Measurements from ENCODE around the gene CFAP46.

CFAP46 gene

GRCh38 chr10:132980426-132981172, 38.2 kb upstream of the CFAP46 start:
- DNase-seq (ENCODE audit: extremely low read depth in 1 of 2, low read depth in 1 of 2): no peak

- DNase-seq (ENCODE audit: extremely low read depth in 1 of 2, low read depth in 1 of 2): no peak
These were observed 37.4 kb upstream of the CFAP46 start for GRCh38 chr10:132979491-132980425.

GRCh38 chr10:132978542-132978941, 36.2 kb upstream of the CFAP46 start:
- DNase-seq (ENCODE audit: extremely low read depth in 1 of 2, low read depth in 1 of 2): no peak

- DNase-seq (ENCODE audit: extremely low read depth in 1 of 2, low read depth in 1 of 2): no peak
These were observed 35.4 kb upstream of the CFAP46 start for GRCh38 chr10:132977807-132978206.

- no peak for DNase-seq (ENCODE audit: extremely low read depth in 1 of 2, low read depth in 1 of 2)
These were observed 34.7 kb upstream of the CFAP46 start for GRCh38 chr10:132977076-132977475.

- DNase-seq (ENCODE audit: extremely low read depth in 1 of 2, low read depth in 1 of 2): no peak
These were observed 33.7 kb upstream of the CFAP46 start for GRCh38 chr10:132975831-132976682.

GRCh38 chr10:132974886-132975830, 32.8 kb upstream of the CFAP46 start:
- DNase-seq (ENCODE audit: extremely low read depth in 1 of 2, low read depth in 1 of 2): no peak

GRCh38 chr10:132974249-132974796, 32.0 kb upstream of the CFAP46 start:
- no peak for DNase-seq (ENCODE audit: extremely low read depth in 1 of 2, low read depth in 1 of 2)

GRCh38 chr10:132973903-132974241, 31.5 kb upstream of the CFAP46 start:
- no peak for DNase-seq (ENCODE audit: extremely low read depth in 1 of 2, low read depth in 1 of 2)

GRCh38 chr10:132972986-132973902, 30.9 kb upstream of the CFAP46 start:
- DNase-seq (ENCODE audit: extremely low read depth in 1 of 2, low read depth in 1 of 2): no peak

GRCh38 chr10:132972149-132972985, 30.0 kb upstream of the CFAP46 start:
- no peak for DNase-seq (ENCODE audit: extremely low read depth in 1 of 2, low read depth in 1 of 2)

GRCh38 chr10:132971448-132972148, 29.2 kb upstream of the CFAP46 start:
- DNase-seq (ENCODE audit: extremely low read depth in 1 of 2, low read depth in 1 of 2): no peak

GRCh38 chr10:132970641-132971438, 28.5 kb upstream of the CFAP46 start:
- DNase-seq (ENCODE audit: extremely low read depth in 1 of 2, low read depth in 1 of 2): no peak

- no peak for DNase-seq (ENCODE audit: extremely low read depth in 1 of 2, low read depth in 1 of 2)
These were observed 25.2 kb upstream of the CFAP46 start for GRCh38 chr10:132967540-132967939.

- DNase-seq (ENCODE audit: extremely low read depth in 1 of 2, low read depth in 1 of 2): no peak
These were observed 23.2 kb upstream of the CFAP46 start for GRCh38 chr10:132965411-132966057.

All from stimulated activated CD8-positive, alpha-beta memory T cell treated with anti-CD3 and anti-CD28 coated beads, Interleukin-7, amount 100 ng/mL, for 48 hours (primary cell).